ENCODE measurements around the gene OR5AP2. TPM values are rescaled to one million over a fixed set of nuclear protein-coding genes. Genes with fewer than 3 reads are reported as not detected.
"Not testable (repeated sequence)": the region's sequence is repeated elsewhere in the genome, so short reads cannot be mapped to it uniquely, and the experiment has no call there.

The OR5AP2 gene
- total and polyA plus RNA-seq, 2 donors (not counting 1 experiment from before 2014, with no cell fraction given) = not detected

DNA sequence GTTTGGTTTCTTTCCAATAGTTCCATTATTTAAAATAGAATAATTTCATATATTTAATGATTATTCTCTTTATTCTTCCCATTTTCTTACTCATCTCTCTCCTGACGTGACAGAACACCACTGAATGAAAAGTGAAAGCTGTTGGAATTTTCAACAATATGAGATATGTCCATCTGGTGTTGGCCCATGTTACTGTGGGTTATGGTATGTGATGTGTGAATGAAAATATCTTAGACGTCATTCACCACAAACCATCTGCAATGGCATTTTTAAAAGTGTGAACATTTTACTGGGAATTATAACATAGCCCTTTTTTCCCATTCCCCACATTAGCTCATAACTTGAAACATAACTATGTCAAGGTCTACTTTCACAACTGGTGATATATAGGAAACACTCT is 16.3 kb downstream of the OR5AP2 start:
- Histone ChIP-seq H3K36me3 (ENCODE audit: control insufficient read depth, insufficient read depth, low read length) (no peaks in the 10 kb centered on the region), H2AFZ (ENCODE audit: low read length) (no peak overlapping the region), H3K4me3 (replicated peaks in 1 of 4; ENCODE audit: control extremely low read depth in 1 of 4, insufficient read depth in 1 of 4, low read depth in 3 of 4, low read length in 4 of 4) (no peak overlapping the region), H3K27ac (ENCODE audit: insufficient read depth, low read length) (no peak overlapping the region), H3K4me2 (ENCODE audit: extremely low read depth, insufficient read depth, low read length) (no peak overlapping the region), H3K9me3 (ENCODE audit: control insufficient read depth, insufficient read depth, low read depth, low read length) (no peaks in the 10 kb centered on the region), H3K27me3 (ENCODE audit: control insufficient read depth, insufficient read depth, low read length) (no peaks in the 10 kb centered on the region), H3K9ac (ENCODE audit: insufficient read depth, low read length) (no peak overlapping the region), H3K79me2 (ENCODE audit: control insufficient read depth, insufficient read depth, low read length) (no peaks in the 10 kb centered on the region), H3K4me1 (ENCODE audit: control insufficient read depth, extremely low read depth, insufficient read depth, low read length) (no peaks in the 10 kb centered on the region), H4K20me1 (ENCODE audit: control insufficient read depth, extremely low read depth, insufficient read depth, low read length) (no peaks in the 10 kb centered on the region)
- DNase-seq (ENCODE audit: low read depth in 2 of 2) = no peak
- TF ChIP-seq EZH2 (IDR thresholded peaks at IDR 0.05; ENCODE audit: low read length, missing control alignments) = no peak
- TF ChIP-seq, protein P1, sequence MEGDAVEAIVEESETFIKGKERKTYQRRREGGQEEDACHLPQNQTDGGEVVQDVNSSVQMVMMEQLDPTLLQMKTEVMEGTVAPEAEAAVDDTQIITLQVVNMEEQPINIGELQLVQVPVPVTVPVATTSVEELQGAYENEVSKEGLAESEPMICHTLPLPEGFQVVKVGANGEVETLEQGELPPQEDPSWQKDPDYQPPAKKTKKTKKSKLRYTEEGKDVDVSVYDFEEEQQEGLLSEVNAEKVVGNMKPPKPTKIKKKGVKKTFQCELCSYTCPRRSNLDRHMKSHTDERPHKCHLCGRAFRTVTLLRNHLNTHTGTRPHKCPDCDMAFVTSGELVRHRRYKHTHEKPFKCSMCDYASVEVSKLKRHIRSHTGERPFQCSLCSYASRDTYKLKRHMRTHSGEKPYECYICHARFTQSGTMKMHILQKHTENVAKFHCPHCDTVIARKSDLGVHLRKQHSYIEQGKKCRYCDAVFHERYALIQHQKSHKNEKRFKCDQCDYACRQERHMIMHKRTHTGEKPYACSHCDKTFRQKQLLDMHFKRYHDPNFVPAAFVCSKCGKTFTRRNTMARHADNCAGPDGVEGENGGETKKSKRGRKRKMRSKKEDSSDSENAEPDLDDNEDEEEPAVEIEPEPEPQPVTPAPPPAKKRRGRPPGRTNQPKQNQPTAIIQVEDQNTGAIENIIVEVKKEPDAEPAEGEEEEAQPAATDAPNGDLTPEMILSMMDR (conservative IDR thresholded peaks at IDR 0.05 in 1 of 2, IDR thresholded peaks at IDR 0.05 in 1 of 2; ENCODE audit: low read depth in 1 of 2, low read length in 2 of 2) = no peak

DNA sequence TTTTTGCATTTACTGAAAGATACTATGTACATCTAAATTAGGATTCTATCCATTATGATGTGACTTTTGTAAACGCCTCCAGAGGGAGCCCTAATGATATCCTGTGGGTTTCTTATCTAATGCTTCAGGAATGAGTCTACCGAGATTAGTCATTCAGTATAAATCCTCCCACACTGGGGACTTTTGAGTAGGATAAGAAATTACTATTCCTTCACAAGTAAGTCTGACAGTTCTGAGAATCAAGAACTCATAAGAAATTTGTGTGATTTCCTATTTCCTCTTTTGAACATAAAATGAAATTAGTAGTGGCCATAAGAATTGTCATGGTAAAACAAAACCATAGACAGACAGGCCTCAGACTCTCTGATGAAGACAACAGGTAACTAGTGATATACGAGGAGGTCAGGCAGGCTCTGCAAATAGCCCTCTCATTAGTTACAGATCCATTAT is 17.6 kb downstream of the OR5AP2 start:
- Histone ChIP-seq H2AFZ (ENCODE audit: low read length) (no peak overlapping the region), H3K27ac (ENCODE audit: insufficient read depth, low read length) (no peak overlapping the region), H3K4me3 (replicated peaks in 1 of 4; ENCODE audit: control extremely low read depth in 1 of 4, insufficient read depth in 1 of 4, low read depth in 3 of 4, low read length in 4 of 4) (no peak overlapping the region), H4K20me1 (ENCODE audit: control insufficient read depth, extremely low read depth, insufficient read depth, low read length) (no peaks in the 10 kb centered on the region), H3K9ac (ENCODE audit: insufficient read depth, low read length) (no peak overlapping the region), H3K27me3 (ENCODE audit: control insufficient read depth, insufficient read depth, low read length) (no peaks in the 10 kb centered on the region), H3K4me2 (ENCODE audit: extremely low read depth, insufficient read depth, low read length) (no peak overlapping the region), H3K9me3 (ENCODE audit: control insufficient read depth, insufficient read depth, low read depth, low read length) (no peaks in the 10 kb centered on the region), H3K4me1 (ENCODE audit: control insufficient read depth, extremely low read depth, insufficient read depth, low read length) (no peaks in the 10 kb centered on the region), H3K36me3 (ENCODE audit: control insufficient read depth, insufficient read depth, low read length) (no peaks in the 10 kb centered on the region), H3K79me2 (ENCODE audit: control insufficient read depth, insufficient read depth, low read length) (no peaks in the 10 kb centered on the region)
- TF ChIP-seq EZH2 (IDR thresholded peaks at IDR 0.05; ENCODE audit: low read length, missing control alignments) = no peak
- TF ChIP-seq, protein P1 (conservative IDR thresholded peaks at IDR 0.05 in 1 of 2, IDR thresholded peaks at IDR 0.05 in 1 of 2; ENCODE audit: low read depth in 1 of 2, low read length in 2 of 2) = no peak
- peak; percentile 4 to 41 for DNase-seq (ENCODE audit: low read depth in 2 of 2)

DNA sequence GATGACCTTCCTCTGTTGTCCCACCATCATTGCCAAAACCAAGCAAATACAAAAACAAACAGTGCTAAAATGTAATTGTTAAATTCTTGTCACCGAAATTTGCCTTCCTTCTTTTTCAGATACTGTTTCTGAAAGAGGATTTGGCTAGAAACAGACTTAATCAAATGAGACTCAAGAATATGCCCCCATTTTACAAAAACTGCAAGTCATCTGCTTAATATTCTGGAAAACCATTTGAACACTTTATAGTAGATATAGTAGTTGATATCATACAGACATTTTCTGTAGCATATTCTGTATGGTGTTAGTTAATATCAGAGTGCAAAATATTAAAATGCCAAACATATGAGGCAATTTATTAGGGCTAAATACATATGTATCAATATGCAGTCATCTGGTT is 31.1 kb downstream of the OR5AP2 start:
- H3K27ac ChIP-seq (ENCODE audit: insufficient read depth, low read length) = no peak overlapping the region
- H4K20me1 ChIP-seq (ENCODE audit: control insufficient read depth, extremely low read depth, insufficient read depth, low read length) = no peaks in the 10 kb centered on the region
- no peaks in the 10 kb centered on the region for H3K4me1 ChIP-seq (ENCODE audit: control insufficient read depth, extremely low read depth, insufficient read depth, low read length)
- no peak overlapping the region for H3K9ac ChIP-seq (ENCODE audit: insufficient read depth, low read length)
- H3K27me3 ChIP-seq (ENCODE audit: control insufficient read depth, insufficient read depth, low read length) = no peaks in the 10 kb centered on the region
- DNase-seq (ENCODE audit: low read depth in 2 of 2) = no peak
- no peak overlapping the region for H2AFZ ChIP-seq (ENCODE audit: low read length)
- no peak overlapping the region for H3K4me2 ChIP-seq (ENCODE audit: extremely low read depth, insufficient read depth, low read length)
- no peak overlapping the region for H3K4me3 ChIP-seq (replicated peaks in 1 of 4; ENCODE audit: control extremely low read depth in 1 of 4, insufficient read depth in 1 of 4, low read depth in 3 of 4, low read length in 4 of 4)
- TF ChIP-seq EZH2 (IDR thresholded peaks at IDR 0.05; ENCODE audit: low read length, missing control alignments) = no peak
- TF ChIP-seq, protein P1 (conservative IDR thresholded peaks at IDR 0.05 in 1 of 2, IDR thresholded peaks at IDR 0.05 in 1 of 2; ENCODE audit: low read depth in 1 of 2, low read length in 2 of 2) = no peak
- H3K36me3 ChIP-seq (ENCODE audit: control insufficient read depth, insufficient read depth, low read length) = no peaks in the 10 kb centered on the region
- H3K79me2 ChIP-seq (ENCODE audit: control insufficient read depth, insufficient read depth, low read length) = no peaks in the 10 kb centered on the region
- H3K9me3 ChIP-seq (ENCODE audit: control insufficient read depth, insufficient read depth, low read depth, low read length) = no peaks in the 10 kb centered on the region

DNA sequence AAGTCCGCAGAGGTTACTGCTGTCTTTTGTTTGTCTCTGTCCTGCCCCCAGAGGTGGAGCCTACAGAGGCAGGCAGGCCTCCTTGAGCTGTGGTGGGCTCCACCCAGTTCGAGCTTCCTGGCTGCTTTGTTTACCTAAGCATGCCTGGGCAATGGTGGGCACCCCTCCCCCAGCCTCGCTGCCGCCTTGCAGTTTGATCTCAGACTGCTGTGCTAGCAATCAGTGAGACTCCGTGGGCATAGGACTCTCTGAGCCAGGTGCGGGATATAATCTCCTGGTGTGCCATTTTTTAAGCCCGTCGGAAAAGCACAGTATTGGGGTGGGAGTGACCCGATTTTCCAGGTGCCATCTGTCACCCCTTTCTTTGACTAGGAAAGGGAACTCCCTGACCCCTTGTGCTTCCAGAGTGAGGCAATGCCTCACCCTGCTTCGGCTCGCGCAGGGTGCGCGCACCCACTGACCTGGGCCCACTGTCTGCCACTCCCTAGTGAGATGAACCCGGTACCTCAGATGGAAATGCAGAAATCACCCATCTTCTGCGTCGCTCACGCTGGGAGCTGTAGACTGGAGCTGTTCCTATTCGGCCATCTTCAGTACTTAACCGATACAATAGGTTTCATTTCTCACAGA is 50.0 kb downstream of the OR5AP2 start:
- not testable (repeated sequence) for DNase-seq (ENCODE audit: low read depth in 2 of 2); H3K9ac ChIP-seq (ENCODE audit: insufficient read depth, low read length)

More for the DNA sequence above, 50.0 kb downstream of the OR5AP2 start:
- not testable (repeated sequence) for H3K36me3 ChIP-seq (ENCODE audit: control insufficient read depth, insufficient read depth, low read length); H3K9me3 ChIP-seq (ENCODE audit: control insufficient read depth, insufficient read depth, low read depth, low read length); H3K79me2 ChIP-seq (ENCODE audit: control insufficient read depth, insufficient read depth, low read length); H3K4me1 ChIP-seq (ENCODE audit: control insufficient read depth, extremely low read depth, insufficient read depth, low read length); H3K27me3 ChIP-seq (ENCODE audit: control insufficient read depth, insufficient read depth, low read length); H4K20me1 ChIP-seq (ENCODE audit: control insufficient read depth, extremely low read depth, insufficient read depth, low read length); H3K27ac ChIP-seq (ENCODE audit: insufficient read depth, low read length); H3K4me2 ChIP-seq (ENCODE audit: extremely low read depth, insufficient read depth, low read length); H3K4me3 ChIP-seq (replicated peaks in 1 of 4; ENCODE audit: control extremely low read depth in 1 of 4, insufficient read depth in 1 of 4, low read depth in 3 of 4, low read length in 4 of 4); H2AFZ ChIP-seq (ENCODE audit: low read length)
